ENCODE results near the gene TMOD1. TPM values are rescaled to one million over a fixed set of nuclear protein-coding genes. Genes with fewer than 3 reads are reported as not detected.

TMOD1 gene
- total RNA-seq, 1 donor from 2014 or later: 0.23 TPM

- H3K9me3 Mint-ChIP-seq: no peaks in the 10 kb centered on the region
- H3K4me3 Mint-ChIP-seq: no peak overlapping the region
- no peaks in the 10 kb centered on the region for H3K27me3 Mint-ChIP-seq (ENCODE audit: low read depth)
- H3K4me1 Mint-ChIP-seq: peaks cover 22% of the 10 kb centered on the region
- no peak for DNase-seq (ENCODE audit: low read depth, low spot score)
- H3K27ac Mint-ChIP-seq (ENCODE audit: unreplicated experiment): no peak overlapping the region
- no peak for TF ChIP-seq CTCF (conservative IDR thresholded peaks at IDR 0.05)
- H3K36me3 Mint-ChIP-seq (ENCODE audit: low read depth): peaks cover 4% of the 10 kb centered on the region
These were observed 137.2 kb downstream of the TMOD1 start for GRCh38 chr9:97638666-97639065.

GRCh38 chr9:97640325-97640724 lies 138.9 kb downstream of the TMOD1 start:
- no peak for TF ChIP-seq CTCF (conservative IDR thresholded peaks at IDR 0.05)
- Mint-ChIP-seq H3K36me3 (ENCODE audit: low read depth) (peaks cover 5% of the 10 kb centered on the region), H3K27ac (ENCODE audit: unreplicated experiment) (no peak overlapping the region), H3K27me3 (ENCODE audit: low read depth) (no peaks in the 10 kb centered on the region), H3K9me3 (no peaks in the 10 kb centered on the region), H3K4me1 (peaks cover 12% of the 10 kb centered on the region), H3K4me3 (no peak overlapping the region)
- no peak for DNase-seq (ENCODE audit: low read depth, low spot score)

GRCh38 chr9:97645720-97646119 lies 144.3 kb downstream of the TMOD1 start:
- DNase-seq (ENCODE audit: low read depth, low spot score): no peak
- no peak for TF ChIP-seq CTCF (conservative IDR thresholded peaks at IDR 0.05)
- Mint-ChIP-seq H3K36me3 (ENCODE audit: low read depth) (peaks cover 9% of the 10 kb centered on the region), H3K9me3 (no peaks in the 10 kb centered on the region), H3K27ac (ENCODE audit: unreplicated experiment) (no peak overlapping the region), H3K4me3 (no peak overlapping the region), H3K27me3 (ENCODE audit: low read depth) (no peaks in the 10 kb centered on the region), H3K4me1 (no peaks in the 10 kb centered on the region)

- Mint-ChIP-seq H3K9me3 (no peaks in the 10 kb centered on the region), H3K27ac (ENCODE audit: unreplicated experiment) (peak overlapping the region; percentile 67), H3K4me1 (no peaks in the 10 kb centered on the region), H3K27me3 (ENCODE audit: low read depth) (no peaks in the 10 kb centered on the region), H3K4me3 (no peak overlapping the region), H3K36me3 (ENCODE audit: low read depth) (peaks cover 9% of the 10 kb centered on the region)
- TF ChIP-seq CTCF (conservative IDR thresholded peaks at IDR 0.05): no peak
- DNase-seq (ENCODE audit: low read depth, low spot score): no peak
These were observed 146.5 kb downstream of the TMOD1 start for GRCh38 chr9:97647996-97648395.

Other genes starting within 250 kb of the TMOD1 start
- gene CCDC180, start 194.0 kb upstream of the TMOD1 start, total RNA-seq: 6.6 and 10.1 TPM in 2 replicates
- gene TDRD7, start 89.6 kb upstream of the TMOD1 start, total RNA-seq: 1.5 and 1.6 TPM in 2 replicates
- 24.4 and 29.4 TPM in 2 replicates for gene TSTD2, start 131.7 kb downstream of the TMOD1 start, total RNA-seq
- 51.4 and 52.2 TPM in 2 replicates for gene NCBP1, start 132.2 kb downstream of the TMOD1 start, total RNA-seq
- 14.1 and 15.6 TPM in 2 replicates for gene XPA, start 195.7 kb downstream of the TMOD1 start, total RNA-seq

Measured in neural crest cell (in vitro differentiated cells).